HEK293 (cell line): ENCODE results near the gene ZBTB18.

Source experiments
- CTCF ChIA-PET: fragments of 350-600 bp; formaldehyde crosslinking; extraction: SDS; loops from one replicate; lab custom pipeline; 2021; ENCODE audit warnings: antibody characterized with exemption; lab: Yijun Ruan, JAX
- POLR2A ChIA-PET: fragments of 300-600 bp; formaldehyde crosslinking; extraction: SDS; loops from one replicate; lab custom pipeline; 2020; ENCODE audit warnings: antibody characterized with exemption, inconsistent platforms; lab: Yijun Ruan, JAX
- H3K27ac ChIP-seq: fragments of 200-500 bp; sonication (Bioruptor generic); 2 replicates; pipeline ENCODE4 v1.5.1; 2014; ENCODE audit warnings: low read depth, low read length, control low read depth, inconsistent platforms; ENCODE audit errors: extremely low read depth
- H3K36me3 ChIP-seq, 2 experiments: fragments of 200-500 bp in 1 of 2; sonication (Bioruptor generic) in 1 of 2; 1 replicate in 1 of 2; 2 replicates in 1 of 2; pipeline ENCODE4 v1.5.1; 2014 to 2017; ENCODE audit warnings: inconsistent platforms in 2 of 2, low read length in 2 of 2; ENCODE audit not compliant: control insufficient read depth in 2 of 2, insufficient read depth in 1 of 2
- H3K4me1 ChIP-seq: fragments of 200-500 bp; sonication (Bioruptor generic); 2 replicates; pipeline ENCODE4 v1.5.1; 2014; ENCODE audit warnings: mild to moderate bottlenecking, low read length, inconsistent platforms; ENCODE audit not compliant: control insufficient read depth, insufficient read depth
- H3K4me3 ChIP-seq: 2 replicates; pipeline ENCODE4 v1.5.1; 2011; ENCODE audit warnings: low read depth, mild to moderate bottlenecking, control low read depth, low read length, moderate library complexity
- H3K9me3 ChIP-seq: fragments of 200-500 bp; sonication (Bioruptor generic); 2 replicates; pipeline ENCODE4 v1.5.1; 2014; ENCODE audit warnings: low read depth, low read length, inconsistent platforms; ENCODE audit not compliant: control insufficient read depth, insufficient read depth
- EGR2 ChIP-seq: fragments of 450-650 bp; formaldehyde crosslinking; IDR thresholded peaks from 2 replicates; pipeline ENCODE4 v1.5.1; 2016; ENCODE audit warnings: low read depth, missing biosample characterization, missing genetic modification characterization
- GLI2 ChIP-seq: fragments of 450-650 bp; formaldehyde crosslinking; IDR thresholded peaks from 2 replicates; pipeline ENCODE4; 2017; ENCODE audit warnings: missing biosample characterization, missing genetic modification characterization, low read depth, borderline replicate concordance
- GLIS2 ChIP-seq: fragments of 450-650 bp; formaldehyde crosslinking; IDR thresholded peaks from 2 replicates; pipeline ENCODE4 v1.5.1; 2016; ENCODE audit warnings: missing biosample characterization, missing genetic modification characterization
- HOXC10 ChIP-seq: sonication (generic); formaldehyde crosslinking; IDR thresholded peaks from 2 replicates; pipeline ENCODE4 v1.8.1; 2023; ENCODE audit warnings: mild to moderate bottlenecking, missing genetic modification reagents
- IKZF3 ChIP-seq: fragments of 450-650 bp; IDR thresholded peaks from 2 replicates; pipeline ENCODE4 v1.5.0; 2018; ENCODE audit warnings: missing biosample characterization, mild to moderate bottlenecking, missing genetic modification characterization, moderate library complexity
- ZBTB17 ChIP-seq: fragments of 450-650 bp; formaldehyde crosslinking; IDR thresholded peaks from 2 replicates; pipeline ENCODE4 v1.5.1; 2016; ENCODE audit warnings: missing biosample characterization, missing genetic modification characterization
- ZEB2 ChIP-seq: fragments of 450-650 bp; formaldehyde crosslinking; IDR thresholded peaks from 2 replicates; pipeline ENCODE4 v1.5.1; 2016; ENCODE audit warnings: missing biosample characterization, missing genetic modification characterization
- ZFP3 ChIP-seq: fragments of 450-650 bp; formaldehyde crosslinking; IDR thresholded peaks from 2 replicates; pipeline ENCODE4 v1.5.1; 2016; ENCODE audit warnings: low read depth, missing biosample characterization, missing genetic modification characterization
- ZIC2 ChIP-seq: fragments of 450-650 bp; formaldehyde crosslinking; IDR thresholded peaks from 2 replicates; pipeline ENCODE4 v1.5.1; 2016; ENCODE audit warnings: missing biosample characterization, missing genetic modification characterization
- ZNF112 ChIP-seq: fragments of 450-650 bp; formaldehyde crosslinking; IDR thresholded peaks from 2 replicates; pipeline ENCODE4 v1.5.0; 2017; ENCODE audit warnings: missing biosample characterization, missing genetic modification characterization
- ZNF132 ChIP-seq: fragments of 450-650 bp; formaldehyde crosslinking; IDR thresholded peaks from 2 replicates; pipeline ENCODE4 v1.5.1; 2017; ENCODE audit warnings: missing biosample characterization, missing genetic modification characterization, borderline replicate concordance
- ZNF146 ChIP-seq: fragments of 450-650 bp; formaldehyde crosslinking; IDR thresholded peaks from 2 replicates; pipeline ENCODE4 v1.5.1; 2016; ENCODE audit warnings: missing biosample characterization, missing genetic modification characterization
- ZNF223 ChIP-seq: fragments of 450-650 bp; formaldehyde crosslinking; IDR thresholded peaks from 2 replicates; pipeline ENCODE4 v1.5.1; 2016; ENCODE audit warnings: missing biosample characterization, missing genetic modification characterization
- ZNF274 ChIP-seq, 2 experiments: fragments of 200-500 bp in 1 of 2; fragments of 450-650 bp in 1 of 2; sonication (Bioruptor generic) in 1 of 2; formaldehyde crosslinking in 1 of 2; IDR thresholded peaks; 2 replicates each; pipeline versions ENCODE4 v1.5.1 to v1.6.1; 2014 to 2016; ENCODE audit warnings: borderline replicate concordance in 1 of 2, inconsistent platforms in 1 of 2, low read length in 1 of 2, missing biosample characterization in 1 of 2, missing genetic modification characterization in 1 of 2
- ZNF529 ChIP-seq: fragments of 450-650 bp; formaldehyde crosslinking; IDR thresholded peaks from 2 replicates; pipeline ENCODE4 v1.5.1; 2017; ENCODE audit warnings: missing genetic modification characterization, missing biosample characterization; ENCODE audit not compliant: insufficient replicate concordance
- ZNF530 ChIP-seq: fragments of 450-650 bp; formaldehyde crosslinking; IDR thresholded peaks from 2 replicates; pipeline ENCODE4 v1.5.1; 2016; ENCODE audit warnings: low read depth, missing biosample characterization, missing genetic modification characterization
- ZNF555 ChIP-seq: fragments of 450-650 bp; formaldehyde crosslinking; conservative IDR thresholded peaks from 2 replicates; pipeline ENCODE4 v1.5.1; 2017; ENCODE audit warnings: missing biosample characterization, mild to moderate bottlenecking, missing genetic modification characterization, inconsistent platforms
- ZNF623 ChIP-seq: fragments of 450-650 bp; formaldehyde crosslinking; IDR thresholded peaks from 2 replicates; pipeline ENCODE4 v1.5.1; 2016; ENCODE audit warnings: missing biosample characterization, missing genetic modification characterization
- ZNF670 ChIP-seq: fragments of 450-650 bp; formaldehyde crosslinking; IDR thresholded peaks from 2 replicates; pipeline ENCODE4 v1.5.1; 2016; ENCODE audit warnings: missing biosample characterization, missing genetic modification characterization, low read depth
- ZNF785 ChIP-seq: fragments of 450-650 bp; formaldehyde crosslinking; IDR thresholded peaks from 2 replicates; pipeline ENCODE4 v1.5.1; 2016; ENCODE audit warnings: missing biosample characterization, missing genetic modification characterization
- ZNF837 ChIP-seq: fragments of 450-650 bp; formaldehyde crosslinking; IDR thresholded peaks from 2 replicates; pipeline ENCODE4 v1.5.1; 2016; ENCODE audit warnings: missing biosample characterization, missing genetic modification characterization
- ZXDB ChIP-seq: fragments of 450-650 bp; formaldehyde crosslinking; IDR thresholded peaks from 2 replicates; pipeline ENCODE4 v1.5.1; 2016; ENCODE audit warnings: missing biosample characterization, missing genetic modification characterization
- TF ChIP-seq, protein P1 (sequence below): fragments of 450-650 bp; formaldehyde crosslinking; IDR thresholded peaks from 2 replicates; pipeline ENCODE4 v1.5.1; 2016; ENCODE audit warnings: missing biosample characterization, missing genetic modification characterization
- TF ChIP-seq, protein P2 (sequence below): fragments of 450-650 bp; formaldehyde crosslinking; IDR thresholded peaks from 2 replicates; pipeline ENCODE4 v1.5.1; 2017; ENCODE audit warnings: missing biosample characterization, missing genetic modification characterization
- TF ChIP-seq, protein P3 (sequence below): fragments of 450-650 bp; formaldehyde crosslinking; IDR thresholded peaks from 2 replicates; pipeline ENCODE4 v1.5.1; 2016; ENCODE audit warnings: missing biosample characterization, missing genetic modification characterization, borderline replicate concordance

The ZBTB18 gene

DNA sequence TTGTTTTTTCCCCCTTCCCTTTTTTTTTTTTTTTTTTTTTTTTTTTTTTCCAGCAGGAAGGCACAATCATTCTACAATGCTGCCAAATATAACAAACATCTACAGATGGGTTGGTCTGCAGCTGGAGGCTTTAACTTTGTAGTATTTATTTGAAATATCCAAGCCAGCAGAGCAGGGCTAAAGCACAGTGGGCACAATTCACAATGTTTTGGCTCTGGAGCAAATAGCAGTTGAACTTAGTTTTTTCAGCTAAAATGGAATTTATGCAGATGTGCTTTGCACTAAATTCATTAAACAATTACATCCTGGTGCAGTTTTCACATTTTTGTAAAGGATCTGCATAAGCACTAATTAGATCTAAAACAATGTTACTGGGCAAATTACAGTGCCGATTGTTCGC is 39.8 kb upstream of the ZBTB18 start:
- no peak overlapping the region for H3K4me3 ChIP-seq
- H3K9me3 ChIP-seq, result no peaks in the 10 kb centered on the region
- no peaks in the 10 kb centered on the region for H3K4me1 ChIP-seq
- ChIA-PET CTCF (interaction anchor here (0.7 kb wide), 1 partner anchor 259 kb away, joined by 6 read pairs; no protein-coding TSS in a partner anchor), POLR2A (no interaction called here)
- TF ChIP-seq ZNF530 (tag by site-specific recombination) (no peak), ZNF670 (no peak)
- H3K36me3 ChIP-seq, result no peaks in the 10 kb centered on the region
- no peak overlapping the region for H3K27ac ChIP-seq

DNA sequence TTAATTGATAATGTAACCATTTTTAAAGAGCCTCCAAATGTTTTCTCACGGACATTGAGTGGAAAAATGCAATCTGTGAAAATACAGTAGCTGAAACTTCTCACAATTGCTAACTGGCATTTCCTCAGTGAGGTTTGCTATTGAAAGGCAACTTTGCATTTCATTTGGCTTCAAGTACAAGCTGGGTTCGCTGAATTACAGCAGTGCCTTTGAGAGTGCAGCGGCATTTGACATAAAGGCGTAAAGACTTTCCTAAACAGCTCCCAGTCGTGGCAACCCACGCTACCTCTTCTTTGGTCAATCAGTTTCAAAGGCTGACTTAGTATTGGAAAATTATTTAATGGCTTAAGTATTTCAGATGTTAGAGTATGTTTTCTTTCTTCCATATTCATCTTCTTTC is 39.3 kb upstream of the ZBTB18 start:
- CTCF ChIA-PET, result interaction anchor here (0.5 to 0.7 kb wide), 2 partner anchors 160 to 258 kb away, joined by 3 to 6 read pairs; no protein-coding TSS in a partner anchor
- POLR2A ChIA-PET, result no interaction called here
- no peaks in the 10 kb centered on the region for H3K4me1 ChIP-seq

DNA sequence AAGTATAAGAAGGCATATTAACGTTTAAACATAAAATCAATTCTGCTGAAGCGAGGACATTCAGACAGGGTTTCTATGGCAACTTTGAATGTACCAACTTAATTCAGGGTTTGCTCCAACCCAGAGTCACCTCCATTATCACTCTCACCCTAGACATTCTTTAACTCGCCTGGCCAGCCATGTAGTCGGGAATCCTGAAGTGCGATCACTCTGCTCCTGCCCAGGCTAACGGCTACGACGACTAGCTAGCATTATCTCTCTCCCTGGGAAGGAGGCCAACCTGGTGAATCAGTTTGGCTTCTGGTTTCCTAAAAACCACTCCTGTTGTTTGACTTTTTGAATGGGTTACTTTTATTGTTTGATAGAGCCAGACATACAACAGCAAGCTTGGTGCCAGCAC is 38.9 kb upstream of the ZBTB18 start:
- H3K36me3 ChIP-seq, result no peaks in the 10 kb centered on the region
- no peaks in the 10 kb centered on the region for H3K9me3 ChIP-seq
- no peak overlapping the region for H3K4me3 ChIP-seq
- no peak overlapping the region for H3K27ac ChIP-seq
- H3K4me1 ChIP-seq, result no peaks in the 10 kb centered on the region
- CTCF ChIA-PET, result interaction anchor here (0.5 kb wide), 1 partner anchor 160 kb away, joined by 3 read pairs; no protein-coding TSS in a partner anchor
- POLR2A ChIA-PET, result no interaction called here
- TF ChIP-seq ZNF132 (tag by site-specific recombination) (no peak), ZFP3 (no peak), ZNF785 (tag by site-specific recombination) (no peak), ZNF223 (tag by site-specific recombination) (no peak), ZNF146 (tag by site-specific recombination) (no peak), ZXDB (tag by site-specific recombination) (no peak), ZIC2 (no peak), HOXC10 (CRISPR knock-in tag) (no peak), IKZF3 (tag by site-specific recombination) (no peak), GLI2 (no peak)
- TF ChIP-seq, protein P1, sequence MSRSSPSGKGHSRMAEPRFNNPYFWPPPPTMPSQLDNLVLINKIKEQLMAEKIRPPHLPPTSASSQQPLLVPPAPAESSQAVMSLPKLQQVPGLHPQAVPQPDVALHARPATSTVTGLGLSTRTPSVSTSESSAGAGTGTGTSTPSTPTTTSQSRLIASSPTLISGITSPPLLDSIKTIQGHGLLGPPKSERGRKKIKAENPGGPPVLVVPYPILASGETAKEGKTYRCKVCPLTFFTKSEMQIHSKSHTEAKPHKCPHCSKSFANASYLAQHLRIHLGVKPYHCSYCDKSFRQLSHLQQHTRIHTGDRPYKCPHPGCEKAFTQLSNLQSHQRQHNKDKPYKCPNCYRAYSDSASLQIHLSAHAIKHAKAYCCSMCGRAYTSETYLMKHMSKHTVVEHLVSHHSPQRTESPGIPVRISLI (tag by site-specific recombination), result no peak

More for the DNA sequence above, 39.3 kb upstream of the ZBTB18 start:
- H3K9me3 ChIP-seq, result no peaks in the 10 kb centered on the region
- TF ChIP-seq ZNF274 (IDR thresholded peaks at IDR 0.05; ENCODE audit: low read length) (no peak), ZNF274 (tag by site-specific recombination; IDR thresholded peaks at IDR 0.05; ENCODE audit: borderline replicate concordance) (no peak), ZEB2 (tag by site-specific recombination) (no peak), ZIC2 (no peak), ZBTB17 (no peak), ZNF837 (tag by site-specific recombination) (no peak), ZNF529 (tag by site-specific recombination) (no peak), GLIS2 (tag by site-specific recombination) (no peak), ZNF623 (tag by site-specific recombination) (no peak), ZNF555 (no peak), EGR2 (tag by site-specific recombination) (no peak), ZNF112 (tag by site-specific recombination) (no peak)
- TF ChIP-seq, protein P2, sequence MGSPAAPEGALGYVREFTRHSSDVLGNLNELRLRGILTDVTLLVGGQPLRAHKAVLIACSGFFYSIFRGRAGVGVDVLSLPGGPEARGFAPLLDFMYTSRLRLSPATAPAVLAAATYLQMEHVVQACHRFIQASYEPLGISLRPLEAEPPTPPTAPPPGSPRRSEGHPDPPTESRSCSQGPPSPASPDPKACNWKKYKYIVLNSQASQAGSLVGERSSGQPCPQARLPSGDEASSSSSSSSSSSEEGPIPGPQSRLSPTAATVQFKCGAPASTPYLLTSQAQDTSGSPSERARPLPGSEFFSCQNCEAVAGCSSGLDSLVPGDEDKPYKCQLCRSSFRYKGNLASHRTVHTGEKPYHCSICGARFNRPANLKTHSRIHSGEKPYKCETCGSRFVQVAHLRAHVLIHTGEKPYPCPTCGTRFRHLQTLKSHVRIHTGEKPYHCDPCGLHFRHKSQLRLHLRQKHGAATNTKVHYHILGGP, result no peak
- TF ChIP-seq, protein P3, sequence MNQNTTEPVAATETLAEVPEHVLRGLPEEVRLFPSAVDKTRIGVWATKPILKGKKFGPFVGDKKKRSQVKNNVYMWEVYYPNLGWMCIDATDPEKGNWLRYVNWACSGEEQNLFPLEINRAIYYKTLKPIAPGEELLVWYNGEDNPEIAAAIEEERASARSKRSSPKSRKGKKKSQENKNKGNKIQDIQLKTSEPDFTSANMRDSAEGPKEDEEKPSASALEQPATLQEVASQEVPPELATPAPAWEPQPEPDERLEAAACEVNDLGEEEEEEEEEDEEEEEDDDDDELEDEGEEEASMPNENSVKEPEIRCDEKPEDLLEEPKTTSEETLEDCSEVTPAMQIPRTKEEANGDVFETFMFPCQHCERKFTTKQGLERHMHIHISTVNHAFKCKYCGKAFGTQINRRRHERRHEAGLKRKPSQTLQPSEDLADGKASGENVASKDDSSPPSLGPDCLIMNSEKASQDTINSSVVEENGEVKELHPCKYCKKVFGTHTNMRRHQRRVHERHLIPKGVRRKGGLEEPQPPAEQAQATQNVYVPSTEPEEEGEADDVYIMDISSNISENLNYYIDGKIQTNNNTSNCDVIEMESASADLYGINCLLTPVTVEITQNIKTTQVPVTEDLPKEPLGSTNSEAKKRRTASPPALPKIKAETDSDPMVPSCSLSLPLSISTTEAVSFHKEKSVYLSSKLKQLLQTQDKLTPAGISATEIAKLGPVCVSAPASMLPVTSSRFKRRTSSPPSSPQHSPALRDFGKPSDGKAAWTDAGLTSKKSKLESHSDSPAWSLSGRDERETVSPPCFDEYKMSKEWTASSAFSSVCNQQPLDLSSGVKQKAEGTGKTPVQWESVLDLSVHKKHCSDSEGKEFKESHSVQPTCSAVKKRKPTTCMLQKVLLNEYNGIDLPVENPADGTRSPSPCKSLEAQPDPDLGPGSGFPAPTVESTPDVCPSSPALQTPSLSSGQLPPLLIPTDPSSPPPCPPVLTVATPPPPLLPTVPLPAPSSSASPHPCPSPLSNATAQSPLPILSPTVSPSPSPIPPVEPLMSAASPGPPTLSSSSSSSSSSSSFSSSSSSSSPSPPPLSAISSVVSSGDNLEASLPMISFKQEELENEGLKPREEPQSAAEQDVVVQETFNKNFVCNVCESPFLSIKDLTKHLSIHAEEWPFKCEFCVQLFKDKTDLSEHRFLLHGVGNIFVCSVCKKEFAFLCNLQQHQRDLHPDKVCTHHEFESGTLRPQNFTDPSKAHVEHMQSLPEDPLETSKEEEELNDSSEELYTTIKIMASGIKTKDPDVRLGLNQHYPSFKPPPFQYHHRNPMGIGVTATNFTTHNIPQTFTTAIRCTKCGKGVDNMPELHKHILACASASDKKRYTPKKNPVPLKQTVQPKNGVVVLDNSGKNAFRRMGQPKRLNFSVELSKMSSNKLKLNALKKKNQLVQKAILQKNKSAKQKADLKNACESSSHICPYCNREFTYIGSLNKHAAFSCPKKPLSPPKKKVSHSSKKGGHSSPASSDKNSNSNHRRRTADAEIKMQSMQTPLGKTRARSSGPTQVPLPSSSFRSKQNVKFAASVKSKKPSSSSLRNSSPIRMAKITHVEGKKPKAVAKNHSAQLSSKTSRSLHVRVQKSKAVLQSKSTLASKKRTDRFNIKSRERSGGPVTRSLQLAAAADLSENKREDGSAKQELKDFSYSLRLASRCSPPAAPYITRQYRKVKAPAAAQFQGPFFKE (tag by site-specific recombination), result no peak
- no peak overlapping the region for H3K4me3 ChIP-seq
- no peaks in the 10 kb centered on the region for H3K36me3 ChIP-seq
- no peak overlapping the region for H3K27ac ChIP-seq
